GM19452 (cell line): ENCODE data around the gene FH.

Source experiments
- ATAC-seq: cut with Tn5 transposase; IDR thresholded peaks from one replicate; pipeline ENCODE4 v1.9.1; 2021; ENCODE audit not compliant: unreplicated experiment

The FH gene

DNA sequence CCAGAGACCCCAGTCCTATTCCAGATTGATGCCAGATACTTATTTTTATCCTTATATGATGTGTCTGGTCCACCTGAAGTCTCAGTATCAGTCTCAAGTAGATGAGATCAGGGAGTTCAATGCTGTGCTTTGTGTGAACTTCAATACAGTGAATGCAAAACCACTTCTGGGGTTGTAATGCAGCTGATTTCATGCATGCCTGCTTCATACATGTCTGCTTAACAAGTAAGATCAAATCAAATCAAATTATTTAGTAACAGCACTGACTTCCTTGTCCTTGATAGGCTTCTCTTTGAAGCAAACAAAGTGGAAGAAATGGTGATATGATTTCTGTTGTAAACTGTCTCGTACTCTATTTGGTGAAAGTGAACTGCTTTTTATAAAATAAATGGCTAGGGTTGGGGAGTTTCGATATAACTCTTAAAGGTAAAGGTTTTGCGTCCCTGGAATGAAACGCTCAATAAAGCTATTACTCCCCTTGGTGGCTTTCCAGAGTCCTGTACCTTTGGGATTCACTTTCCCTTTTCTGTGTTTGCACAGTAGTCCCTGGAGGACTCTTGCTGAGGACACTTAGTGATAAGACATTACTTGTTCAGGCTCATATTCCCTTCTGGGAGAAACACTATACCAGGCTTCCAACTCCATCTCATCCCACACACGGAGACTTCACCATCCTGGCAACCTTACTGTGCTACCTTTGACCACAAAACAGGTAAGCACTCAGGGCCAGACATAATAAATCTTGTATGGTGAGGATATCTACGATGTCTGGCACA is 59.3 kb downstream of the FH start:
- no peak for ATAC-seq

DNA sequence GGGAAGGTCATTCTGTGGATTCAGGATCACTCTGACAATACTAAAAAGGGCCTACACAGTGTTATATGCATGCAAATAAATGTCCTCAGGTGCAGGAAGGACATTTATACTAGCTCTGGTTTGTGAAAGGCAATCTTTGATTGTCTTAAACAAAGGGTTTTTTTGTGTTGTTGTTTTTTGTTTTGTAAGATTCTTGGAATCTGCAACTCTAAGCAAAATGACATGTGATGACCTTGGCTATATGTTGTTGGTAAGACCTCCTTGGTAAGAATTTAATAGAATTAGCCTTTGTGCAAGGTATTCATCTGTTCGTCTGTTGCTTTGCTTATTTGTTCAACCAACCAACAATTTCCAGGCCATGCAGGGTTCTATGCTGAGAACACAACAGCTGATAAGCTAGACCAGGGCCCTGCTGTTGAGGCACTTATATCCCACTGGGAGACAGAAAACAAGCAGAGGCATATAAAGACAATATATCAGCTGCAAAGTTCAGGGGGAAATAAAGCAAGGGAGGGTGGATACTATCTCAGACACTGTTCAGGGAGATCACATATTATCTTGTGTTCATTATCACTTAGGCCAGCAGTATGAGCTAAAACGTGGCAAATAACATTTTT is 60.3 kb downstream of the FH start:
- no peak for ATAC-seq

DNA sequence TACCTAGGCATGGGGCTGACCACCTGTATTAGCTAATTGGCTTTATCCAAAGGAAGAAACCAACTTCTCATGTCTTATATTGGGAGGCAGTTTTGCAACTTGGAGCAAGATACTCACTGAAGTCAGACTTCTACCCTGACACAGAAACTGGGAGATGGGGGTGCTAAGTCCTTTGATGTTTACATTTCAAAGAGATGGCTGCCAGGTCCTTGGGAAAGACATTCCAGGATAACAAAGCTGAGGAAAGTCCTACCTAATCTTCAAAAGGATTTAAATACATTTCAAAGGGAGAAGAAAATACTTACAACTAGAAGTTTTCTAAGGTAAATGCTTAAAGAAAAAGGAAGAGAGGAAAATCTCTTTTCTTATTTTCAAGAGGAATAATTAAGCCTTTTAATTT is 62.1 kb downstream of the FH start:
- no peak for ATAC-seq

- ATAC-seq: no peak
These were observed 62.8 kb downstream of the FH start for GRCh38 chr1:241456743-241457142.

GRCh38 chr1:241453732-241454131 is 65.8 kb downstream of the FH start:
- no peak for ATAC-seq

GRCh38 chr1:241451956-241452355 is 67.6 kb downstream of the FH start:
- no peak for ATAC-seq
